GM21619 (cell line): ENCODE measurements around the gene PCDH19.
"Not testable (repeated sequence)": the region's sequence is repeated elsewhere in the genome, so short reads cannot be mapped to it uniquely, and the experiment has no call there.

Experiments
- ATAC-seq: cut with Tn5 transposase; IDR thresholded peaks from one replicate; pipeline ENCODE4 v1.9.1; 2021; ENCODE audit not compliant: unreplicated experiment

Gene PCDH19, protein sequence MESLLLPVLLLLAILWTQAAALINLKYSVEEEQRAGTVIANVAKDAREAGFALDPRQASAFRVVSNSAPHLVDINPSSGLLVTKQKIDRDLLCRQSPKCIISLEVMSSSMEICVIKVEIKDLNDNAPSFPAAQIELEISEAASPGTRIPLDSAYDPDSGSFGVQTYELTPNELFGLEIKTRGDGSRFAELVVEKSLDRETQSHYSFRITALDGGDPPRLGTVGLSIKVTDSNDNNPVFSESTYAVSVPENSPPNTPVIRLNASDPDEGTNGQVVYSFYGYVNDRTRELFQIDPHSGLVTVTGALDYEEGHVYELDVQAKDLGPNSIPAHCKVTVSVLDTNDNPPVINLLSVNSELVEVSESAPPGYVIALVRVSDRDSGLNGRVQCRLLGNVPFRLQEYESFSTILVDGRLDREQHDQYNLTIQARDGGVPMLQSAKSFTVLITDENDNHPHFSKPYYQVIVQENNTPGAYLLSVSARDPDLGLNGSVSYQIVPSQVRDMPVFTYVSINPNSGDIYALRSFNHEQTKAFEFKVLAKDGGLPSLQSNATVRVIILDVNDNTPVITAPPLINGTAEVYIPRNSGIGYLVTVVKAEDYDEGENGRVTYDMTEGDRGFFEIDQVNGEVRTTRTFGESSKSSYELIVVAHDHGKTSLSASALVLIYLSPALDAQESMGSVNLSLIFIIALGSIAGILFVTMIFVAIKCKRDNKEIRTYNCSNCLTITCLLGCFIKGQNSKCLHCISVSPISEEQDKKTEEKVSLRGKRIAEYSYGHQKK (N-terminal part only)

DNA sequence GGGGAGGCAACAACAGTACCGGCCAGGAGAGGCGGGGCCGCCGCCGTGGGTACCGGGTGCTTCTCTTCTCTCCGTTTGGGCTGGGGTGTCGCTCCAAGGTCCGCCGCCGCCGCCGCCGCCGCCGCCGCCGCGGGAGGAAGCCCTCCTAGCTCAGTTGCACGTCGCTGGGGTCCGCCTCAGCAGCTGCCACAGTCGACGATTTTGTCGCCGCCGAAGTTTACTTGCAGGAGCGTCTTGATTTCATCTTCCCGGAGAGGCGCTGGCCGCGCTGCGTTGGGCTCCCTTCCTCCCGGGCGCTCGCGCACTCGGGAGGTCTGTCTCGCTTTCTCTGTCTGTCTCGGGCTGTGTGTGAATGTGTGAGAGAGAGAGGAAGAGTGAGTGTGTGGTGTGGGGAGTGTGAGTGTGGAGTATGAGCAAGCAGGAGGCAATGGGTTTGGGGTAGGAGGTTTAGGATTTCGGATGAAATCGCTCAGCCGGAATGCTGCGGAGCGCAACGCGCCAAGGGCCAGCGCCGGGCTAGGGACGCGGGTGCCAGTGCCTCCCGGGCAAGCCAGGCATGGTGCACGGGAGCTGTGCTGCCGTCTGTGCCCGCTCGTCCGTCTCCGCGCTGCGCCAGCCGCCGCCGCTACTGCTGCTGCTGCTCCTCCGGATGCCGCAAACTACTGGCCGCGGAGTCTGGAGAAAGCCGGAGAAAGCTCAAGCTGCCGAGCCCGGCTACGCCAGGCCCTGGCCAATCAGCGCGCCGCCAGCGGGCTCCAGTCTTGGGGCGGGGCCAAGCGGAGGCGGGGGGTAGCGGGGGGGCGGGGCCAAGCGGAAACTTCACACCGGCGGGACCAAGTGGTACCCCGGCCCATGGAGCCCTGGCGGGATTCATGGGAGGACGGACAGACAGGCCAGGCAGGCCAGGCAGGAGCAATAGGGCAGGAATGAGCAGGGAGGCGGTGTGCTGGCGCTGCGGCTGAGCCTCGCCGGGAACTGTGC lies at the start of gene PCDH19:
PCDH19 (minus strand) TSS at position 664 of the 981 bp plus-strand sequence. CDS start 1,676 bp downstream, outside the sequence.
- ATAC-seq, result no peak

DNA sequence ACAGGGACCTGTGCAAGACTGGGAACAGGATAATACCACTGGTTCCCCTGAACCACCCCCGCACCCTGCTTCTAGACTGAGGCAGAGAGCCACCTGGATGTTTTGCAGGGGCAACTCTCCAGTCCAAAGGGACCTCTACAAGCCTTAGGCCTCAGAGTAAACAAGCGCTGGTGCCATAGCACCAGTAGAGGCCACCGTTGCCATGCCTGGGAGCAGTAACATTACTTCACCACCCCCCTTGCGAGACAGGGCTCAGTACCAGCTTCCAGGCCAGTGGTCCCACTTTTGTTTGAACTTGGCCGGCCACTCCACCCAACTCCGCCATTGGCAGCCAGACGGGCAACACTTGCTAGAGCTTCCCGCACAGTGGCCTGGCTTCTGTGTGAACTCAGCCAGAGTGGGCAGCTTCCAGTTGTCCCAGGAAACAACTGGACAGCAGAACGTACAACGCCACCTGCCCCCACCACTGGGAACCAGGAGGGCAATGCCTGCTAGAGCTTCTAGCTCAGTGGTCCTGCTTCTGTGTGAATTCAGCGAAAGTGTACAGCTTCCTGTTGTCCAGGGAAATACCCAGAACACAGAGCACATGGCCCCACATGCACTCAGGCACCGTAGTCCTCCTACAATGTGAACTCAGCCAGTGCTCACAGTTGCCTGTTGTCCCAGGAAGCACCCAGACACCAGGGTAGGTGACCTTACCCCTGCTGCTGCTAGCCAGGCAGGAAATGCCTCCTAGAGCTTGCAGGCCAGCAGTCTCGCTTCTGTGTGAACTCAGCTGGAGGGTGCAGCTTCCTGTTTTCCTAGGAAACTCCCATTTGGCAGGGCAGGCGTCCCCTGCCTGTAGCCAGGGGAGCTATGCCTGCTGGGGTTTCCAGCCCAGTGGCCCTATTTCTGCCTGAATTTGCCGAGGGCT lies 39.9 kb upstream of the PCDH19 start:
- ATAC-seq, result no peak

DNA sequence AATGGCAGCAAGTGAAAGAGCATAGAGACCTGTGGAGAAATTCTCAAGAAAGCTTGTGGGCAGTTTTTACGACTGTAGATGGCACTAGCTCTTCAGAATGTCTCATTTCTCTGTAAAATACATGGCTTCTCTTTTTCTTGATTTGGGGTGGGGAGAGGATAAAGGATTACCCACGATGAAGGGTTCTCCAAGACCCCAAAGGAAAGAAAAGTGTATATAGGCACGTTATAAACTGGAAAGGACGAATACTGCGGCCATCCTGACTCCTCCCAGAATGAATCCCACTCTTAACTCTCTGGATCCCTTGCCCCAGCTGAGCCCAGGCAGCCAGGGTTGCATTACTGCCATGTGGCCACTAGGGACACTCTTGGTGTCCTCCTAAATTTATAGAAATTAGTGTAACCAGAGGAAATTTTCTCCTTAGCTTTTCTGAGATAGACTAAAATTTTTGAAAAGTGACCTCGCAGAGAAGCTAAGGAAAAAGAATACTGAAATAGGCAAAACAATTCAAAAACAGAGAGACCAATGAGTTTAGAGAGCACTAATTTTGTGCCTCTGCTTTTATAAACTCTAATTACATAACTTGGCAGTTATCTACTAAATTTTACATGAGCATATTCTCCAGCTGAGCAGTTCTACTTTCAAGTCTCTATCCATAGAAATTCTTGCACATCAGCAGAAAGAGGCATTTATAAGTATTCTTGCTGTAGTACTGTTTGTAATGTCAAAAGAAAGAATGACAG lies 37.8 kb upstream of the PCDH19 start:
- no peak for ATAC-seq

DNA sequence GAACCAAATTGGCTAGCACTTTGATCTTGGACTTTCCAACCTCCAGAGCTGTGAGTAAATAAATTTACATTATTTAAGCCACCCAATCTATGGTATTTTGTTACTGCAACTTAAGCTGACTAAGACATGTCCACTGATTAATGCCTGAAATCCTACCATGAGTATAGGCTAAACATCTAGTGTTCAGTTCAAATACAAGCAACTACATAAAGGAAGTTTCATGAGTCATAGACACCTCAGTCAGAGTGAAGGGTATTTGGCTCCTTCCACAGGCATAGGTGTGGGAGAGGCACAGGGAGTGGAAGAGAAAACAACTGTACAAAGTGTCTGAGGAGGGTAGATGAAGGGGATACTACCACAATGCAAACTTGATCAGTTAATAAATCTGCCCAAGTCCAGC lies 35.5 kb upstream of the PCDH19 start:
- ATAC-seq, result no peak

DNA sequence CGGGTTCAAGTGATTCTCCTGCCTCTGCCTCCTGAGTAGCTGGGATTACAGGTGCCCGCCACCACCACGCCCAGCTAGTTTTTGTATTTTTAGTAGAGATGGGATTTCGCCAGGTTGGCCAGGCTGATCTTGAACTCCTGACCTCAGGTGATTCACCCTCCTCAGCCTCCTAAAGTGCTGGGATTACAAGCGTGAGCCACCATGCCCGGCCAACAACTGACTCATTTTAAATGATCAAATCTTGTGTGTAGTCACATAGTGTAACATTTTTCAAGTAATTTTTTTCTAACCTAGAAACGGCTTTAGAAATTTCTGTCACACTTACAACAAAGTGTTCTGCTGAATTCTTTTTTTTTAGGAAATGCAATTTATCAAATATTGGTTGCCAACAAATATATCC lies 31.2 kb upstream of the PCDH19 start:
- not testable (repeated sequence) for ATAC-seq

DNA sequence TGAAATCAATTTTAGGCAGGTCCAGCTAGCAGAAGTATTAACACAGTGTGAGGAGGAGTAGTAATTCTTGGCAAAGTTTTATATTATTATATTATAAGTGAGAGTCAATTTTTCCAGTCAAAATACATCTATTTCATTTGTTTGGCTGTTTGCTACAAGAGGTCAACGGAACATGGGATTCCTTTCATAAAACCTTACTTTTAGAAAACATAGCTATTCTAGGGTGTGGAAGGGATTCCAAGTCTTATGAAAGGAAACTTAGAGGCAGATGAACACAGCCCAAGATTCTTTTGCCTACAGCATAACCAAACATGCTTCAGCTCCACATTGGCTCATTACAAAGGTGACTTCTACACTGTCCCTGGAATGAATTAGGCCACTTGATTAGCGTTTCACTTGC lies 29.9 kb upstream of the PCDH19 start:
- ATAC-seq, result no peak

DNA sequence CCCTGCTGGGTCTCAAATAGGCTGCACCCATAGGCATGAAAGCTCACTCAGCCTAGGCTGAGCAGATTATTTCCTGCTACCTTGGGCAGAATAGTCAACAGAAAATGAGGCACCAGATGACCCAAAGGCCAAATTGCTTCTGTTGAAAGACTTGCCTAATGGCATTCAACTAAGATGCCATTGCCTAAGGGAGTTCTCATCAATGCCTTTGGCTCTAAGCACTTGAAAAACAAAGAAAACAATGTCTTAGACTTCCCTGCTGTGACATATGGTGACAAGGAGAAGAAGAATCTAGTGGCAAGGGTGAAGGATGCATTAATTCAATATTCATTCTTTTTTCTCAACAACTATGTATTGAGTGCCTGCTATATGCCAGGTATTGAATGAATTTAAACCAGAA lies 25.7 kb upstream of the PCDH19 start:
- no peak for ATAC-seq

DNA sequence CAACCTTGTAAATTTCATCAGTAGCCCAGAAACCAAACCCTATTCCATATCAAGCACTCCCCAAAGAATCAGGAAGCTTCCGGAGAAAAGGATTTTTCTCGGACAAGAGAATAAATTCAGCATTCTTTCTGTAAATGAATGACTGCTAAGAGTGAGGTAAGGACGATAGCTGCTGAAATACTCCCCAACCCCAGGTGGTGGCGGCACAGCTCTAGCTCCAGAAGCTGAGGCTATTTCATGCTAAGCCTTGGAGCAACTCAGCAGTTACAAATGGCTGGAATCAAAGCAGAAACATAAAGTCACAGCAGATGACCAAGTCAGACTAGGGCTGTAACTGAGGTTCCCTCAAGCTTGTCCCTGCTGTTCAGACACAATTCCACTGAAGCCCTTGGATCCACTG lies 13.9 kb upstream of the PCDH19 start:
- no peak for ATAC-seq

DNA sequence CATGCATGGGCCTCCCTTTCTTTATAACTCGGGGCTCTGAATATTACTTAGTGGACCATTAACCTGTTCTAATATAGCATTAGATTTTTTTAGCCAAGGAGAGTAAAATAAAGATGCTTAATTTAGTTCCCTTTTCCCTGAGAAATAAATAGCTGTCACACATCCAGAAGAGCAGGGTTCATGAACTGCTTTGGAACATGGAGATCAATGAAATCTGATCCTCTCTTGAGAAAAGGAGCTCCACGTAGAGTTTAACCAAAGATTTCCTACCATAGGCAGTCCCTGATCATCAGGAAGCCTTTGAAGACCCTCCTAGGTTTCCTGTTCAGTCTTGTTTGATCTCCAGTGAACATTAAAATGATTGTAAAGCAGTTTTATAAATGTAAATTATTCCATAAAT lies 8.5 kb upstream of the PCDH19 start:
- ATAC-seq, result no peak

DNA sequence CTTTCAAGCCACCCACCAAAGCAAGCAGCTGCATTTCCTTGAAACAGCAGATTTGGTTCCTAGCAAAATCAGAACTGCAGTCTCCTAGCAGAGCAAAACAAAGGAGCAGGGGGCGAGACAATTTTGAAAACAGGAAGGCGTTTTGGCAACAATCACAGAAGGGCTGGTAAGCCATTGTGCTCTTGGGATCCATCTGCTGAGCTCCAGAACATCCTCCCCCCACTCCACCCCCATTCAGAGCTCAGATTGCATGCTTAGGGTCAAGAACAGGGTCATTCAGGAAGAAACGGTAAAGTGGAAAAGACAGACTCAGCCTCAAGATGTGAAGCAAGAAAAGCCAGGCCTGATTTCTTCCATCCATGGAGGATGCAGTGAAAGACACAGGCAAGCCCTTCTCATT lies 7.6 kb upstream of the PCDH19 start:
- no peak for ATAC-seq

DNA sequence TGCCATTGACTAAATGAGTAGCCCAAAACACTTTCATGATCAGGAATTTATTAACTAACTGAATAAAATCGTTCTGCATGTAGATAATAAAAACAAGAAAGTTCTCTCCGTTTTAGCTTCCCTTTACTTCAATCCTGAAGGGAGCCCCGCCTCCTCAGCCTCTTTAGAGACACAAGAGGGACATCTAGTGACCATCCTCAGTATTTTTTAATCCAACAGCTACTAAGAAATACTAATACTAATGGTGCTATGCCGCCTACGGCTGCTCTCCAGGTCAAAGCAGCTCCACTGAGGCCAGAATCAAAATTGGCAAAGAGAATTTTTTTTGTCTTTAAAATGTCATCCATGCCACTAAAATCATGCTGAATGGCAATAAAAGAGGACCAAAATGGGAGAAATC lies 3.2 kb upstream of the PCDH19 start:
- ATAC-seq, result no peak

DNA sequence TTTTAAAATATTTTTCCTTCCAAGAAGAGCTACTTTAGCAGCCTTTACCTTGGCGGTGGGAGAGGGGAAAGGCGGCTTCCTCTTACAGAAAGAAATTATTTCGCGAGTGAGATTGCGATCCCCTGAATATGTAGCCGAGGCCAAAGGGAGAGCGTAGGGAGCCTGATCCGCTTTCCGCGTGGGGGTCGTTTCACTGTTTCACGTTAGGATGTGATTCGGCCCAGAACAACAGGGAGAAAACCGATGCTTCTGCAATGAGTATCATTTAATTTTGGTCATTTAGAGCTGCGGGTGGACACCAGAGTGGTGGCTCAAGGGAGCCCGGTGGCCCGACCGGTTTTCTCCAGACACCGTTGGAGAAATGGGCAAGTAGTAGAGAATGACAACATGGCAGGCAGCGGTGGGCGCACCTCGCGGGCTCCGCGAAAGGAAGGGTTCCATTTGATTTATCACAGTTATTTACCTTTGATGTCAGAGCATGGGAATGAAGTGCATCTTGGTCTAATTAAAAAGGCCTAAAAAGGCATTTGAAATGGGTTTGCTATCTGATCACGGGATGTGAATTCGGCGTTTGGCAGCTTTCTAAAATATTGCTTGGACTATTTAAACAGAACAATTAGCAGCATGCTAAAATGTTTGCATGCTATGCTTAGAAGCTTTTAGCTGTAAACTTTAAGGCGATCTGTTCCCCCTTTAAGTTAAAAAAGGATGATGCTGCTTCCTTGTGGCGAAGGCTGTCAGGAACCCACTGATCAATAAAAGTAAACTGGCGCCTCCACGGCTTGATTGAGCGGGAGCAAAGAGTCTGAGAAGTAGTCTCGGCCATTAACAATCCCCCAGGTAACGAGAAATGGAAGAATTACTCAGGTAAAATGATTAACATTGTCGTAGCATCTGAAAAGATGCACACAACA lies 2.0 kb upstream of the PCDH19 start:
- no peak for ATAC-seq

DNA sequence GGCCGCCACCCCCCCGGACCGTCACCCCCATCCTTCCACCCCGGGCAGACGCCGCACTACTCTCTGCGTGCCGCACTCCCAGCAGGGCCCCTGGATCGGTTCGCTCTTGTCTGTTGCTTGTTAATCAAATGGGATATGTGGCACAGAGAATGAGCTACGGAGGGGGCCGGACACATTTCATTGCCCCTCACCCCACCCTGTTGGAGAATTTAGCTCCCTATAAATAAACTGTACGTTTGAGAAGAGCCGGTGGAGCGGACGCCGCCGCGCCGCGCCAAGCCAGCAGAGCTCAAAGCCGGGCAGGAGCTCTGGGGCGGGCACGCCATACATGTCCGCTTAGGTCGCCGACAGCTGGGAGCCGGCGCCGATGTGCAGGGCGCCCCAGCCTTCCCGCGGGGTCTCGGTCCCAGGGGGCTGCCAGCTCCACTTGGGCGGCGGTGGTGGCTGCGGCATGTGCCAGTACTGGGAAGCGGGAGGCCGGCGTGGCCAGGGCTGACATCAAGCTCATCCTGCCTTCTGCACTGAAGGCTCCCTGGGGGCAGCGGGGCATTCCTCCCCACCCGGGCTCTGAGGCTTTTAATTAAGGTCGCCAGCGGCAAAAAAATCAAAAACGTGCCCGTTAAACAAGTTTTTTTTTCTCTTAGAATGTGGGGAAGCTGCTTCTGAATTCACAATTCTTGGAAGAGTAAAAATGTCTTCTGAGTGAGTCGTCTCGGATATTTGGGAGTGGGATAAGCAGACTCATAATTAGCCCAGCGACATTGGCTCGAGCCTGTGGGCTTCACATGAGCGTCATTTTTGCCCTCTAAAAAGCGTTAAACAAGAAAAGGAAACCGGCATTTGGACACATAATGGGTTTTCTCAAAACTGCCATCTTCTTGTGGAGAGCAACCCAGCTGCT lies 1.1 kb upstream of the PCDH19 start:
- ATAC-seq, result no peak

DNA sequence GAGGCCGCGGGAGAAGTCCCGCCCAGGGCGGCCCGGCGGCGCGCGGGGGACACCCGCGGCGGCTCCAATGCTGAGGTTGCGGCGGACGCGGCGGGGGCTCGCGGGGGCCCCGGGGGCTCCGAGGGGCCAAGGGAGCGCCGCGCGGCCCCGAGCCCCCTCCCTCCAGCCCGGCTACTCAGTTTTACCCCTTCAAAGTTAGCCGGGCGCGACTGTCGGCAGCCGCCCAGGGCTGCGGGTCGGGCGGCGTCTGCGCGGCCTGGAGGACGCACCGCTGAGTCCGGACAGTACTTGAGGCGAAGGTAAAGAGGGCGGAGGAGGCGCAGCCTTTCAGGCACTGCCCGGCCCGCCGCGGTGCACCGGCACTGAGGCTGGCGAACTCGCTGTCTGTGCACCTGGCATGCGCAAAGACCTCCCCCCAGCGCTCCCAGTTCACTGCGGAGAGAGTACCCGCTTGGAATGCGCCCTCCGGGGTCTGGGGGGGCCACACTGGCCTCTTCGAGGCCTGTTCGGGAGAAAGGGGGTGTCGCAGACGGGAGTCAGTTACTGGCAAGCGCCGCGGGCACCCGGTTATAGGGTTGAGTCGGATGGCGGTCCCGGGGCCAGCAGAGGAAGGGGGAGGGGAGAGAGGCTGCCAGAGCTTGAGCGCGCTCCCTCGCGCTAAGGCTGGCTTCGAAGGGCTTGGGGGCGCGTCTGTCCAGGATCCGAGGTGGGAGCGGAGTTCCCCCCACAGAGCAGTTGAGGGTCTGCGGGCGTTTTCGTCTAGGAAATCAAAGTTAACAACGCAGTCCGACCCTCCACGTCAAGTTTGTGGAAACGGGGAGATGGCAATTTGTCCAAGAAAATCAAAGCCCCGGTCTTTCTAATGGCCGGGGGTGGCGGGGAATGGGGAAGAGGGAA lies 1.1 kb downstream of the PCDH19 start:
- ATAC-seq, result no peak

DNA sequence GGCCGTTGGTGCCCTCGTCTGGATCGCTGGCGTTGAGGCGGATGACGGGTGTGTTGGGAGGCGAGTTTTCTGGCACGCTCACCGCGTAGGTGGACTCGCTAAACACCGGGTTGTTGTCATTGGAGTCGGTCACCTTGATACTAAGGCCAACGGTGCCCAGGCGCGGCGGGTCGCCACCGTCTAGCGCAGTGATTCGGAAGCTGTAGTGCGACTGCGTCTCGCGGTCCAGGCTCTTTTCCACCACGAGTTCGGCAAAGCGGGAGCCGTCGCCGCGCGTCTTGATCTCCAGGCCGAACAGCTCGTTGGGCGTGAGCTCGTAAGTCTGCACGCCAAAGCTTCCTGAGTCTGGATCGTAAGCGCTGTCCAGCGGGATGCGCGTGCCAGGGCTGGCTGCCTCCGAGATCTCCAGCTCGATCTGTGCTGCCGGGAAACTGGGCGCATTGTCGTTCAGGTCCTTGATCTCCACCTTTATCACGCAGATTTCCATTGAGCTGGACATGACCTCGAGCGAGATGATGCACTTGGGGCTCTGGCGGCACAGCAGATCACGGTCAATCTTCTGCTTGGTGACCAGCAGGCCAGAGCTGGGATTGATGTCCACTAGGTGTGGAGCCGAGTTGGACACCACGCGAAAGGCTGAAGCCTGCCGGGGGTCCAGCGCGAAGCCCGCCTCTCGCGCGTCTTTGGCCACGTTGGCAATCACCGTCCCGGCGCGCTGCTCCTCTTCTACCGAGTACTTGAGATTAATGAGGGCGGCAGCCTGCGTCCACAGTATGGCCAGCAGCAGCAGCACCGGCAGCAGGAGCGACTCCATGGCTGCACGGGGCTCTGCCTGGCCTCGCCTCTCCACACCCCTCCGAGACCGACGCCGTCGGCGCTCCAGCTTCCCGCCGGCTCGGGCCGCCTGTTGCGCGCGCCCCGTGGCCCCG lies 2.0 kb downstream of the PCDH19 start:
- no peak for ATAC-seq
